SIG-M5 treated with dmso at 0.1 percent for 504 hours (cell line): ENCODE data around the gene SLC48A1.

Experiments
- DNase-seq: peaks from one replicate; lab custom pipeline; 2025; ENCODE audit not compliant: unreplicated experiment; lab: John Stamatoyannopoulos, UW

Gene SLC48A1

DNA sequence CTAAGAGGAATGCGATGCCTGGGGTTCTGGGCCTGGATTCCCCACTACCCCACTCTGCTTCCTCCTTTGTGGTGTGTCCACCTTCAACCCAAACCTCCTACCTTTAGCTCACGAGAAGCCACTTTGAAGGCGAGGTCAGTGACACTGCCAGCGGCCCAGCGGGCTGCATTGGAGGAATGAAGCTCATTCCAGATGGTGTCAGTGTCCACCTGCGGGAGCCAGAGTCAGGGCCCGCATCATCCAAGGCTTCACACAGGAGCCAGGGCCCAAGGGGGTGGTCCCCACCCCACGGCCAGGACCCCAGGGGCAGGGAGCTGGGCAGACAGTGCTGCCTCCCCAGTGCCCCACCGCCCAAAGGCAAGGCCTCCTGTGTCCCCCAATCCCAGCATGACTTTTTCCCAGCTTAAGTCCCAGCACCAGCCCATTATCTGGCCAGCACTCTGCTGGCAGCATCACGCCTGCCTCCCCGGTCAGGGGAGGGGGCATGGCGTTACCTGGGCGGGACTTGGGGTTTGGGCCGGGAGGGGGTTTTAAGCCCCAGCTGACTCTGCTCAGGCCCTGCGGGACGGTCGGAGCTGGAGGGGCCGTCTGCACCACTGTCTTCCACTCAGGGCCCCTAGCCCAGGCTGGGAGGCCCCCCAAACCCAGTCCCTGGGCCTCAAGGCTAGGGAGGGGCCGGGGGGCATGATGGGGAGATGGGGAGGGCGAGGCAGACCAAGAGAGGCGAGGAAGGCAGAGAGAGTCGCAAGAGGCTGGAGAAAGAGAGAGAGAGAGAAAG is 16.9 kb downstream of the SLC48A1 start:
- DNase-seq = no peak

DNA sequence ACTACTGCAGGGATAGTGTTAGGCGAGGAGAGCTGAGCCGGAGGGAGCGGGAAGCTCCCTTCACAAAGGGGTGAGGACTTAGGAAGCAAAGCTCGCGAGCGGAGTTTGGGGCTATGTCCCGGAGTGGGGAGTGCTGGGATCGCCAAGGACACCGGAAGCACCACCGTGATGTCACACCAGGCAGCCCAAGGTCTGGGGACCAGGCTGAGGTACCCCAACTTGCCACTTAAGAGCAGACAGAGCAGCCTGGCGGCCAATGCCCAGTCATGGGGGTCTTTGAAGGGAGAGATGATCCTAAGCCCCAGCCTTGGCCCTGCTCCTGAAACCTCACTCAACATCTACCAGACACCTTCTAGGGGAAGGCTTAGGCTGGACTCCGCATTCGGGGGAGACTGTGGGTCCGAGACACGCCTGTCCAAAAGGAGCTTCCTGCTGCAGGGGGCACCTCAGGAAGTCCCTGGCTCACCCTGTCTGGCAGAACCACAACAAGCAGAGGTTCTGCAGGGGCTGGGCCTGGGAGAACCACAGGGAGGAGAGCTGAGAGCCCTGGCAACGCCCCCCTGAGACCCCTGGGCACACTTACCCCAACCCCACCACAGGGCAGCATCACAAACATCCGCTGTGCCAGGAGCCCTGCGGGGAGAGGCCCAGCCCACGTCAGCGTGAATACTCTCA is 17.8 kb downstream of the SLC48A1 start:
- DNase-seq = no peak

DNA sequence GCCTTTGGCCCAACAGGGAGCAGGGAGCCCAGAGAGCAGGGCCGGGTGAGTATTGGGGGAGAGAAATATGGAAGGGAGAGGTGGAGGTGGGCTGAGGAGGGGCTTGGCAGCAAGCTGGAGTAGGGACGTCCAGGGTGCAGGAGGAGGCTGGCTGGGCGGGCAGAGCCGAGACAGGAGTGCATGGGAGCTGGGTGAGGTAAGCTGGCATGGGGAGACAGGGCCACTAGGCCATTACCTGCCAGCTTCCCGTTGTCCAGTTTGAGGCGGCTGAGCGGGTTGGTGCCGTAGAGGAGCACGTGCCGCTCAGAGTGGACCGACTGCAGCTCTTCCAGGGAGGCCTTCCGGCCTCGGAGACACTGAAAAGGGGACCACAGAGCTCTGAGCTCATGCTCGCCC is 18.3 kb downstream of the SLC48A1 start:
- DNase-seq = no peak

DNA sequence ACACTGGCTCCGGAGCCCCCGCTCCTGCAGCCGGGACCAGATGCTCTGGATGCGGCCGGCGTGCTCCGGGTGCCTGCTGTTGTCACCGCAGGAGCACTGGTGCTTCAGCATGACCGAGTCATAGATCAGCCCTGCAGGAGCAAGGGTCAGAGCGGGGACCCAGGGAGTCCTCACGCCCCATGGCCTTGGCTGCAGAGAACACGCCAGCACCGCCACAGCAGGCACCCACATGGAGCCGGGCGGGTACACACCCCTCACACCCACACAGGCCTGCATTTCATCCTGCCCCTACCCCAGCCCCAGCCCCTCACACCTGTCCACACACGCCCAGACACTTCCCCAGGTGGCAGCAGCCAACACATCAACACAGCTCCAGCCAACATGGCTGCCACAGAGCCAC is 18.8 kb downstream of the SLC48A1 start:
- DNase-seq = no peak

DNA sequence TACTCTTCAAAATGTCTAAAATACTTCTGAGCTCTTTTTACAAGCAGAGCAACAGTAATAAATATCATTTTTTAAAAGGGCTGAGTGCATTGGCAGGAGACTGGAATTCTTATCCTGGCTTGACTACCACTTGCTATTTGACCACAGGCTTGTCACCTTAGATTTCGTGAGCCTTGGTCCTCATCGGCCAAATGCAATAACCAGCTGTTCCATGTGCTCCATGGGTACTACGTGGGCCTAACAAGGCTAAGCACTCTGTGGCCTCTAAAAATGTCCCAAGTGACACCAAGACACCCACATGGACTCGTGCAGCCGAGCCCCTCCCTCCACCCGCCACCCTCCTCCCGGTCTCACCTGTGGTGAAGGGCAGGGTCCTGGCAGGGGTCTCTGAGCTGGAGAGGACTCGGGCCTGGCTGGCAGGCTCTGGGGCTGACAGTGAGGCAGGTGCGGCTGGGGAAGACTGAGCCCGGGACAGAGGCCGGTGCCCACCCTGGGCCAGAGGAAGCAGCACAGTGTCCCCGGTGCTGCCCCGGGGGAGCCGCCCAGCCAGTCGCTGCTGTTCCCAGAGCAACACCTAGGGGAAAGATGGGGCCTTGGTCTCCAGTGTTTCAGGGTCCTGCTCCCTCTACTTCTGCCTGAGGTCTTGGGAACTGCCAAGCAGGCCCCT is 20.1 kb downstream of the SLC48A1 start:
- no peak for DNase-seq

DNA sequence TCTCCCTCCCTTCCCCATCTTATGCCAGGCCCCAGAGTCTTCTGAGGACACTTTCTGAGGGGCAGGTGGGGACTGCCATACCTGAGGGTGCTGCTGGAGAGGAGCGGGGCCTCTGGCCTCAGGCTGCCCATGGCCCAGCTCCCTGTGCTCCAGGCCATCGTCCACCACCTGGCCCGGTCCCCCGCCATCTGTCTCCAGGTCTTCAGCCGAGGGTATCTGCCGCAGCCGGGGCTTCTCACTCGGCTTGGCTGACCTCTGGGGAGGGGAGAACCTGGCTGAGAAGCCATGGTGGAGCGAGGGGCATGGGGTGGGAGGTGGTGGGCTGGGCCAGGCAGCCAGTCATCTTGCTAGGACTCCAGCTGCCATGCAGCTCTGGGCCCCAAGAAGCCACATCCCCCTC is 21.6 kb downstream of the SLC48A1 start:
- no peak for DNase-seq

DNA sequence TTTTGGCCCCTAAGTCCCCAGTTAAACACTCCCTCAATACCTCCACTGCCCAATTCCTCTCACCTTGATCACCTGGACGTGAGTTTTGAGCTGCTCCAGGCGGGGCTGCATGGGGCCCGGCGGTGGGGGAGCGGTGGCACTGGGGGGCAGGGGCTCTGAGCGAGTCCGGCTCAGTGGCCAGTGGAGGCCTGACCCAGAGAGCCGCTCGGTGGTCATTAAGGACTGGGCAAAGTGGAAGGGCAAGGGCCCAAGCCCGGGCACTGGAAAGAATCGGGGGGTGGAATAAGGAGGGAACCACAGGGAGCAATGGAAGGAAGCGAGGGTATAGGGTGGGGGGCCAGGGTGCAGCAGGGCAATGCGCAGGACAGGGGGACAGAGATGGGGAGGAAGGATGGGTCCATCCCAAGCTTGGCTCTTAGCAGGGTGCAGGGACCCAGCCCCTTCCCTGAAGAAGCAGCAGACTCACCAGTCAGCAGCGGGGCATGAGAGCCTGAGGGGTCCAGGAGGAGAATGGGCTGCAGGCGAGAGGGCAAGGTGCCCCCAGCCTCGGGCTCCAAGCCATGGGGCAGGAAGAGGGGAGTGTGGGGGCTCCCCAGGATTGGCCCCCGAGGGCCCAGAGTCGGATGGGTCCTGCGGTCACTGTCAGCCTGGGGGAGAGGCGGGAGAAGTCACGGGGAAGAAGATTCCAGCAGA is 22.2 kb downstream of the SLC48A1 start:
- no peak for DNase-seq

DNA sequence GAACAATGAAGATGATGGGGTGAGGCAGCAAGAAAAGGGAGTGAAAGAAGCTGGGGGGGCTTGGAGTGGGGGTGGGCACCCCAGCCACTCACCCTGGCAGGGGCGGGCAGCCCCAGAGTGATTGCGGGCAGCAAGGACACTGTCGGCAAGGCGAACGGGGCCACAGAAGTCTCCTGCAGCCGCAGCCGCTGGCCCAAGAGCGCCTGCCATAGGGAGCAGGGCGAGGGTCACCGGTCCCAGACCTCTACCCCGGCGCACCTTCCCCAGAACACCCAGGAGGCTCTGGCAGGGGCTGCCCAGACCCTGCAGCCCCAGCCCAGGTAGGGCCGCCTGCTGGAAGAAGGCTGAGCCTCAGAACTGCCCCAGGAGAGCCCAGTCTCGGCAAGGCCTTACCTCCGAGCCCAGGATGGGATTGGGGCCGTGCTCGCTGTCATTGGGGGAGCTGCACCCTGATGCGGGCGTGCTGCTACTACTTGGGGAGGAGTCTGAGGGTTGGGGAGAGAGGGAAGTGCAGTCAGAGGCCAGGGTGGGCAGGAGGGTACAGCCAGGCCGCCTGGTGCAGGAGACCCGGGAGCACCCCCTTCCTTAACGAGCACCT is 22.9 kb downstream of the SLC48A1 start:
- DNase-seq = no peak

DNA sequence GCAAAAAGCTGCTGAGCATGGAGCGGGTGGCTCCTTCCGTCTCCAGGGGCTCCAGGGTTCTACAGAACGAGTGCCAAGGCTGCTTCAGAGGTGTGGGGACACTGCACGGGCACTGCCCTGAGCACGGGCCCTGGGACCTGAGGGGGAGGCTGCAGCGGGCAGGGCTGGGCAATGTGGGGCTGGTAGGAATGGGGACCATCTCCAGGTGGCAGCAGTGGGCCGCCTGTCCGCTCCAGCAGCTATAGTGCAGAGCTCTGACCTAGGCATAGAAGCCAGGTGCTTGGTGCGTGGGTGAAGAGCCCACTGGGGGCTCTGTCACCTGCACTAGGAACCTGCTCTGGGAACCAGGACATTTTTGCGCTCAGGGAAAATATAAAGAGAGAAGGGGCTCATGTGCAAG is 24.4 kb downstream of the SLC48A1 start:
- DNase-seq = no peak

DNA sequence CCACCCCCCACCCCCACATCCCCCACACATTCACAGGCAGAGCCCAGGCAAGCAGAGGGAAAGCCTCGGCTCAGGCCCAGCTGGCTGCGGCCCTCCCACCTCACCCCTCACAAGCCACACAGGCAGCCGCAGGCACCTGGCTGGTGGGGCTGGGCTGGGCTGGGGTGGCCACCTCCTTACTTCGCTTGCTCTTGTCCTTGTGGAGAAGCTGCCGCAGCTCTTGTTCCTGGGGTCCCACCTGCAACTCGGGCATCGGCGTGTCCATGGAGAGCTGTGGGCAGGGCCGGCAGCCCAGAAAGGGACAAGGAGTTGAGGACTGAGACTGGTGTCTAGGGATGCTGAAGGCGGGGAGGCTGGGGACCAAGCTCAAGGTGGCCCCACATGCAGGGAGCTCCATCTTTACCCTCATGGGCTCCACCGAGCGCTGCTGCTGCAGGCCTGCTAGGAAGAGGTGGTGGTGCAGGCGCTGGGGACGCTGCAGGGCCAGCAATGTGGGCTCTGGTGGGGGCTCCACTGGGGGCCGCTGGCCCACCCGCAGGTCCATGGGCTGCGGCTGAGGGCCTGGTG is 25.4 kb downstream of the SLC48A1 start:
- DNase-seq = no peak

DNA sequence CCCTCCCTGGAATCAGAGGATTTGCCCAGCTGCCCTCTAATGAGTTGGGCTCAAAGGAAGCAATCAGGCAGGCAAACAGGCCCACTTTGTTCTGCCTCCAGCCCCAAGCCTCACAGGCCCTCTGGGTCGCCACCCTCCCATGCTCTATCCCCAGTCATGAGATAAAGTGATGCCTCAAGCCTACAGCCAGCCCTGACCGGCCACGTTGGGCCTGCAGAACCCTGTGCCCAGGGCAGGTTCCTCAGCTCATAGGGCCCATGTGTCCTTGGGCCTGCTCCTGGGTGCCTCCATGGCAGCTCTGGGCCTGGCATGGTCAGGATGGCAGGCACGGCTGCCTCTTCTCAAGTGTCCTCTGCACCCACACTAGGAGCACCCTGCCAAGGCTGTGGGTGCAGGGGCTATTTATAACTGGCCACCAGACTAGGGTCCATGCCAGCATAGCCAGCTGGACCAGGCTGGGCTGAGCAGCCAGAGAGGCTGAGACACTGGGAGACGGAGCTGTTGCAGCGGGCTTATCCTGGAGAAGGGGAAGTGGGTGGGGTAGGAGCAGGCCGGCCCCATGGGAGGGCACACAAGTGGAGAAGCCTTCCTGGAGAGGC is 26.4 kb downstream of the SLC48A1 start:
- no peak for DNase-seq

DNA sequence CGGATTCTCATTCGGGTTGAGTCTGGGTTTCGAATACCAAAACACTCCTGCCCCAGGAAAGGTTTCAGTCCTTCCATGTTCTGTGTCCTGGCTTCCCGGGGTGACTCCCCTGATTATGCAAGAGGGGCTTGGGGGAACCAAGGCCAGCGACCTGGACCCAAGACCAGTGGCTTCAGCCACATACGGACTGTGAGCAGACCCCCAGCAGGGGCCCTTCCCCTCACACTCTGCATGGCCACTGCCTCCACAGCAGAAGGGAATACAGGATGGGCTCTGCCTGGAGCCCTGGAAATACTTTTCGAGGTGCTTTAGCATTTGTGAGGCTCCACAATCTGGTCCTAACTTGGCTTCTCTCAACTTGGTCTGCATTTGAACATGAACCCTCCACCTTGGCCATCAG is 27.5 kb downstream of the SLC48A1 start:
- DNase-seq = no peak

DNA sequence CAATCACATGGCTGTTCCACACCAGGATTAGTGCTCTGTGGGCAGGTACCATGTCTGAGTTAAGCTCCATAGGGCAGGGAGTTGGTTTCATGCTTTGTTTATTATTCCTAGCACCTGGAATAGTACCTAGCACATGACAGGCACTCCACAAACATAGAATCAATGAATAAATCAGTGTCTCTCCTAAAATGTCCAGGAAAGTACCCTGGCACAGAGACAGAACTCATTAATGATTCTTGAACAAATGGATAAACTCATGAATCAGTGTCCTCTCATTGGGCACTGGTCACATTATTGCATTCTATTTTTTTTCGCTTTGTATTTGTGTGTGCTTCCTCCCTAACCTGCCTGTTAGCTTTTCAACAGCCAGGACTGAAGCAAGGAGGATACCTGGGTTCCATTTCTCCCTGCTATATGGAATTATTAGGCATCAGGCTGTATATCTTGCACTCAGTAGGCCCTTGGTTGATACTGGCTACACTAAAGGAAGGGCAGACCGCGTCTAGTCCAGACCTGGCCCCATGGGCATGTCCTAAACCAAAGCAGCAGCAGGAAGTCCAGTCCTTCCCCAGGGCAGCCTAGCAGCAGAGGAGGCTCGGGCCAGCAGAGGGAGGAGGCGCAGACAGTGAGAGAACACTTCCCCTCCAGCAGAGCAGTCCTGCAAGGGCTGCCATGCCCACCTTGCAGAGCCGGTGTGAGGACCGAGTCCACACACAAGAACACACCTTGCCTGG is 28.3 kb downstream of the SLC48A1 start:
- no peak for DNase-seq

DNA sequence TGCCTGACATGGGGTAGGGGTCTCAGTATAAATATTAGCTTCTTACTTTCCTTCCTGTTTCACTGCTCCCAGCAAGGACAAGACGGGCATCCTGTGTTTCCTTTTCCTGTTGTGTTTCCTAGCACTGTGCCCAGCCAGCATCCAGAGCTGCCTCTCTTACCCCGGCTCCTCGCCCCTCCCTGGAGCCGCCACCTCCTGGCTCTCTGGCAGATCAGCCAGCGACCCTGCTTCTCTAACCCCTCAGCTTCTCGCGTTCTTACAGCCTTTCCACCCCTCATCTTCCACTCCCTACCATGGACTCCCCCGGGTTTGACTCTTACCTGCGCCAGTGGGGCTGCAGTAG is 28.8 kb downstream of the SLC48A1 start:
- no peak for DNase-seq

DNA sequence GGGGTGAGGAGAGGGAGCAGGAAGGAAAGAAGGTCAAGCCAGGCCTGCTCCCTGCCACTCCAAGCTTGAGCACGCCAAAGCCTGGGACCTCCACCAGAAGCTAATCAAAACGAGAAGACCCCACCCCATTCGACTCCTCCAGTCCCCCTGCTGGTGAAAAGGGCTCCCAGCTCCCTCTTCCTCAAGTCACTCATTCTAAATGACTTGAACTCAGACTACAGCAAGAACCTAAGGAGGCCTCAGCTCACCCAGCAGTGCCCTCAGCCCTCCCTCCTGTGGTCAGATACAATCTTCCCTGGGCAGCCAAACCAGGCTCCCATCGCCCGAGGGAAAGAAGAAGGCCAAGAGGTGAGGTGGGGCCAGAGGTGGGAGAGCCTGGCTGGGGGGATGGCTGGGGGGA is 29.3 kb downstream of the SLC48A1 start:
- DNase-seq = peak; percentile 25

DNA sequence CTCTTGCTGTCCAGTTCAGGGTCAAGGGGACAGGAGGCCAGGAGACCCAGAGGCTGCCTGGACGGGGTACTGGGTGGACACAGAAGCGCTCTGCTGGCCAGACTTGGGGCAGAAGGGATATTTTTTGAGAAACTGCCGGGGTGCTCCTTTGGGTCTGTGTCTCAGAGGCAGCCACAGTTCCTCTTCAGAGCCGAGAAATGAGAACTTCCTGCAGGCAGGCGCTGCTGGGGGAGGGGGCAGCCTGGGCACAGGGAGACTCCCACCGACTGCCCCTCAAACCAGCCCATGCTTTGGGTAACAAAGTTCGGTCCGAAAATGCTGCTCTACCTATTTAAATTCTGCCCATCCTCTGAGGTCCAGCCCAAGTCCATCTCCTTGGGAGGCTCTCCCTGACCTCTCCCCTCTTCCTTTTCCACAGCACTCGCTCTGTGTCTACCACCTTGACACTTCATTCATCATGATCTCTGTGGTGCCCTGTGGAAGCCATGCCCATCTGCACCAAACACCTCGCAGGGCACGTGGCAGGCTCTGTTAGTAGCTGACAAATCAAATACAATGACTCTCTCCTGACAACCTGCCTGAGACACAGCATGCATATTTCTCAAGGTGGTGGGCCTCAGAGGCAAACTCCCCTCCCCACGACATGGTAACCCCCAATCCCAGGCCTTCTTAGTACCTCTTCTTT is 30.3 kb downstream of the SLC48A1 start:
- no peak for DNase-seq

DNA sequence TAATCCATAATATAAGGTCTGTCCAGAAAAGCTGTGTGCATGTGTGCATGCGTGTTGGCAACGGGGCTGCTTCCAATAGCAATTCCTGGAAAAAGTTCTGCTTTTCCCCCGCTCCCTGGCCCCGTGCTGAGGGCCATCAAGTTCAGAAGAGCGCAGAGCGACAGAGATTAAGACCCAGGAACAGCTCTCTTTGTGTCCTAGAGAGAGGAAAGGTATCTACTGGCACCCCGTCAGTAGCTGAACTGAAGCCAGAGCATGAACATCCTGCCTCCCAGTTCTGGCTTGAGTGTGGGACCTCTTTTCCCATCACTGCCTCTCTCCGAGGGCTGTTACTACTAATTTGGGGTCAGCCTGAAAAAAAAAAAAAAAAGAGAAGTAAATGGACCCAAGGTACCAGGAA is 31.1 kb downstream of the SLC48A1 start:
- DNase-seq = no peak

DNA sequence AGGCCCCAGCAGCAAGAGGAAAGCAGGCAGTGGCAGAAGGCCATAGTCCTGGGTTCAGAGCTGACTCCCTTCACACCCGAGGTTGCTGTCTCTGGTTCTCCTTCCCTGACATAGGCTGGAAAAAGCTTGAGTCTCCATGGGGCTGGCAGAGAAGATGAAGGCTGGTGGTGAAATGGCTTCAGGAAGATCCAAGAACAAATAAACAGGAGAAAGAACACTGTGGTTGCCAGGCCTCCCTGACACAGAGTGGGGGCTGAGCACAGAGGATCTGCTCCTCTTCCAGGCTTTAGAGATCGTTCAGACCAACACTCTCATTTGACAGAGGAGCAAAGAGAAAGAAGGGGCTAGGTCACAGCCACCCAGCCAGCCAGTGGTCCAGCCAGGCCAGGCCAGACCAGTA is 32.4 kb downstream of the SLC48A1 start:
- no peak for DNase-seq

DNA sequence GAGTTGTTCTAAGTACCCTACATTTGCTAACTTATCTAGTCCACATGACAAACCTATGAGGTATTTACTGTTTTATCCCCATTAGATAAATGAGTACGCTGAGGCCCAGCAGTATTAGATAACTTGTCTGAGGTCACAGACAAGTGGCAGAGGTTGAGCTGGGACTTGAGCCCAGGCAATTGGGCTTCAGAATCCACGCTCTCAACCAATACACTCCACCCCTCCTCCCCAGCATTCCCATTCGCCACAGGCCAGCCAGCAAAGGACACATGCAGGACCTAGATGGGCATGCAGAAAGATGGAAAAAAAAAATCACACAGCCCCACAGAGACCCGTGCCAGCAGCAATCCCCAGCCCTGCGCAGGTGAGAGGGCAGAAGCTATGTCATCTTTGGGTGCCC is 34.3 kb downstream of the SLC48A1 start:
- DNase-seq = no peak
